K562 (cell line): ENCODE measurements around the gene ACER2. TPM values are rescaled to one million over a fixed set of nuclear protein-coding genes. Genes with fewer than 3 reads are reported as not detected.

Experiments
- ELF2 ChIP-seq: fragments of 250-450 bp; sonication (Bioruptor Pico); IDR thresholded peaks from 2 replicates; pipeline ENCODE4 v1.5.0; 2021; ENCODE audit warnings: mild to moderate bottlenecking
- JUND ChIP-seq, 2 experiments: IDR thresholded peaks; 2 replicates in 1 of 2; 3 replicates in 1 of 2; pipeline ENCODE4 v1.6.1; 2011; ENCODE audit warnings: borderline replicate concordance in 2 of 2, low read depth in 2 of 2, low read length in 2 of 2, improper control_type of control experiment in 1 of 2, missing biosample characterization in 1 of 2, missing genetic modification characterization in 1 of 2, missing genetic modification reagents in 1 of 2
- L3MBTL2 ChIP-seq: fragments of 450-650 bp; IDR thresholded peaks from 2 replicates; pipeline ENCODE4 v1.6.1; 2016; ENCODE audit warnings: mild to moderate bottlenecking, moderate library complexity
- MGA ChIP-seq: fragments of 450-650 bp; IDR thresholded peaks from 2 replicates; pipeline ENCODE4 v1.6.1; 2016; ENCODE audit warnings: mild to moderate bottlenecking, moderate library complexity
- MYC ChIP-seq, 2 experiments: fragments of 250-450 bp in 1 of 2; sonication (Bioruptor Pico) in 1 of 2; IDR thresholded peaks; 2 replicates each; pipeline versions ENCODE4 v1.5.1 to v1.6.1; 2012 to 2021; ENCODE audit warnings: low read depth in 2 of 2, borderline replicate concordance in 1 of 2, improper control_type of control experiment in 1 of 2, low read length in 1 of 2, mild to moderate bottlenecking in 1 of 2, moderate library complexity in 1 of 2
- SIN3A ChIP-seq, 2 experiments: fragments of 150-350 bp in 1 of 2; IDR thresholded peaks; 2 replicates each; pipeline ENCODE4 v1.6.1; 2011 to 2016; ENCODE audit warnings: borderline replicate concordance in 2 of 2, low read depth in 2 of 2, low read length in 2 of 2, mild to moderate bottlenecking in 2 of 2, moderate library complexity in 2 of 2; ENCODE audit not compliant: control insufficient read depth in 1 of 2
- TGIF2 ChIP-seq: sonication (generic); formaldehyde crosslinking; IDR thresholded peaks from 2 replicates; pipeline ENCODE4 v1.8.1; 2022; ENCODE audit warnings: mild to moderate bottlenecking, missing genetic modification reagents, moderate library complexity
- ZNF584 ChIP-seq: fragments of 200-800 bp; sonication (Bioruptor generic); IDR thresholded peaks from 2 replicates; pipeline ENCODE4 v1.6.1; 2016; ENCODE audit warnings: low read depth, mild to moderate bottlenecking, missing genetic modification characterization, missing compliant biosample characterization
- polyA plus RNA-seq, 8 experiments: library from polyadenylated mRNA; depleted of rRNA in 4 of 8; stranded (reverse) in 5 of 8; unstranded in 3 of 8; fragments of >200 nt; fragmentation: Nextera tagmentation in 2 of 8; fragmentation: Illumina TruSeq in 1 of 8; extraction: Ambion mirVana in 2 of 8; extraction: Trizol in 1 of 8; gene quantifications; 2 replicates each; pipeline versions ENCODE4 v1.2.1 to v1.2.3, GENCODE V29; 2011 to 2014; ENCODE audit warnings: inconsistent platforms in 1 of 8, missing spikeins in 1 of 8
- total RNA-seq, 7 experiments: library from RNA; depleted of rRNA in 6 of 7; stranded (reverse); fragments of >200 nt in 6 of 7; fragmentation: Illumina TruSeq in 2 of 7; extraction: Trizol in 2 of 7; gene quantifications; 2 replicates each; pipeline versions ENCODE4 v1.2.1 to v1.2.3, GENCODE V29; 2011 to 2021; ENCODE audit warnings: low replicate concordance in 1 of 7

ACER2 gene
- total and polyA plus RNA-seq, 9 of the 15 experiments (the other 6 are each of a cell fraction or from before 2014, with no cell fraction given), result 0.17 to 4.6 (median 3.0) TPM

GRCh38 chr9:19408693-19409400 is at the start of gene ACER2 (continued):
- TF ChIP-seq TGIF2 (CRISPR knock-in tag) (0 out of 2 replicates have a peak, but pooled peaks have one; percentile 58), JUND (IDR thresholded peaks at IDR 0.05; ENCODE audit: borderline replicate concordance, low read depth, low read length) (no peak), JUND (tag; IDR thresholded peaks at IDR 0.05; ENCODE audit: borderline replicate concordance, low read depth, low read length) (no peak), ELF2 (CRISPR knock-in tag) (0 out of 2 replicates have a peak, but pooled peaks have one; percentile 53), ZNF584 (CRISPR knock-in tag) (no peak), L3MBTL2 (peak; percentile 85), MYC (IDR thresholded peaks at IDR 0.05; ENCODE audit: low read depth, low read length) (peak; percentile 42; the same call in 1 of the 2 replicates), MYC (CRISPR knock-in tag; IDR thresholded peaks at IDR 0.05; ENCODE audit: borderline replicate concordance, low read depth) (no peak), SIN3A (IDR thresholded peaks at IDR 0.05; ENCODE audit: borderline replicate concordance in 2 of 2, control insufficient read depth in 1 of 2, low read depth in 2 of 2, low read length in 2 of 2) (peak; percentile 24 to 75; a peak in 1 of 4 replicates), MGA (peak; percentile 61)
